COLO668 (cell line): ENCODE measurements around the gene TRABD2B.

ENCODE experiments used
- DNase-seq: peaks from one replicate; lab custom pipeline; 2025; ENCODE audit not compliant: unreplicated experiment; lab: John Stamatoyannopoulos, UW

The TRABD2B gene

DNA sequence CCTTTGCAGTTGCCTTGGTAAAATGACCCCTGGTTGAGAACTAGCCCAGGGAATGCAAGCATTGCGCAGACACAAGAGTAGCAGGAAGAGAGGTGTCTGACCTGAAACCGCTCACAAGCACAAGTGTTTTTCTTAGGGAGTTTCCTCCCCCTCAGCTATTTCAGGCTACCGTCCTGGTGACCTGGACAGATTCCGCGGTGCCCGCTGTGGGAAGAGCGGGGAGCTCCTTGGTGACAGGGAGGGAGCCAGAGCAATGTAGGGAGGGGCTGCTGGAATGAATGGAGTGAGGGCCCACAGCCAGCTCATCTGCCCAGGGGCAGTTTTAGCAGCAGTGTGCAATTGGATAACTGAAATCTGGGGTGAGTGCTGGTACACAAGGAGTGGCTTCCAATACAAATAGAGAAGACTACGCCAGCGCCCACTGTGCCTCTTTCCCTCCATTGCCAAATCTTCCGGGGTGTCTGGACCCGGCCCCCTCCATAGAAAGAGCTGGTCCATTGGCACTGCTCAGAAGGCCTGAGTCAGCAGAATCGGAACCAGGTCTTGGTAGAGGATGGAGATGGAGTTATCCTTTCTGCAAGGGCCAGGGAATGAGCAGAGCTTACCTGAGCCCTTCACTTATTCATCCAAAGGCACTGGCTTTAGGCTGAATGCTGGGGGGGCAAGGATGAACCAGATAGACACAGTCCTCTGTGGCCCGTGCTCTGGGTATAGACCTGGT is 82.8 kb downstream of the TRABD2B start:
- no peak for DNase-seq

DNA sequence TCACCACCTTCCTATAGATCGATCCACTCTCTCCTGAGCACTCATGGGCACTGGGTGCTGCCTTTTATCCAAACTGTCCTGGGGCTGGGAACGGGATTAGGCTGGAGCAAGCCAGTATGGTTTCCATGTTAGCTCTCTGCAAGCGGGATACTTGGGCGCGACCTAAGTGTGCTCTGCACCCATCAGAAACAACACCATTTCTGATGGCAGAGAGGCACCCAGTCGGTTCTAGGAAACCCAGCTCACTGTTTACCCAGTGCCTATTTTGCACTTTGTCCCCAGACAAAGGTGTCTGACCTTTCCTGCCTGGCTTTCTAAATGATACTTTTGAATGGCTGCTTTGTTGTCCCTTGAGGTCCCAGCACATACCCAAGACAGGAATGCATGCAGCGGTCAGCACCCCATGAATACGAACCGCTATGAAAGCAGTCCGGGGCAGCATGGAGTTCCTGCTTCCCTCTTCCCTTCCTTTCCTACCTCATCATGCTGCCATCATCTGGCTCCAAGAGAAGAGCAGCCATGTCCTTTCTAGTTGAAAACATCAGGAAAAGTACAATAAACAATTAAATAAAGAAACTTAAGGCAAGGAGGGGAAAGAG is 83.9 kb downstream of the TRABD2B start:
- no peak for DNase-seq

DNA sequence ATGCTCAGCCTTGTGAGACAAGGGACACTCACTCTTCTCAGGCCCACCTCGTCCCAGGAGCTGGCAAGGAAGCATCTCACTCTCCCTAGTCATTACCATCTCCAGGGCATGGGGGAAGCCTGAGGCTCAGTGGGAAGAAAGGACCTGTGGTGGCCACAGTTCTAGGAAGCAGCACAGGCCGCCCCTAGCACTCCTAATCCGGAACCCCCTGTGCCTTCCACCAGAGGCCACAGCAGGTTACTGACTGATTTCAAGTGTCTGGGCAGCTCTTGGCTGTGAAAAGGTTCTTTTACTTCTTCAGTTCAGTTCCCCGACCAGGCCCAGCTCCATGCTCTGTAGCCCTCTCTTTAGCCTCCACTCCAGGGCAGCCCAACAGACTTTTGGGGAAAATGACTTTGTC is 84.4 kb downstream of the TRABD2B start:
- no peak for DNase-seq

DNA sequence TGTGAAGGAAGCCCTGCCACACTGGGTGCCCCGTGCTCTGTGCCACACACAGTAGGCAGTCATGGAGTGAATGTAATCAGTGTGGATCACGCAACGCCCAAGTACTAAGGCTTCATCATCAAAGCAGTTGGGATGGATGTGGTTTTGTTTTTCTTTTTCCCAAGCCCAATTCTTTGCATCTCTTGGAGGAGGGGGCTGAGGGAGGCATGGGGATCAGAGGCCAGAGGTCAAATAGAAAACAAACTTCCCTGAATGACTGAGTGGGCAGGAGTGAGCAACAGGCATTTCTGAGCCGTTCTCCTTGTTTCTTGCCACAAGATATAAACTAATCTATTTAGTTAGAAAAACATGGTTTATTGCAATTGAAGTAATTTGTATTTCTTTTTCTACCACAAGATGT is 85.3 kb downstream of the TRABD2B start:
- no peak for DNase-seq

DNA sequence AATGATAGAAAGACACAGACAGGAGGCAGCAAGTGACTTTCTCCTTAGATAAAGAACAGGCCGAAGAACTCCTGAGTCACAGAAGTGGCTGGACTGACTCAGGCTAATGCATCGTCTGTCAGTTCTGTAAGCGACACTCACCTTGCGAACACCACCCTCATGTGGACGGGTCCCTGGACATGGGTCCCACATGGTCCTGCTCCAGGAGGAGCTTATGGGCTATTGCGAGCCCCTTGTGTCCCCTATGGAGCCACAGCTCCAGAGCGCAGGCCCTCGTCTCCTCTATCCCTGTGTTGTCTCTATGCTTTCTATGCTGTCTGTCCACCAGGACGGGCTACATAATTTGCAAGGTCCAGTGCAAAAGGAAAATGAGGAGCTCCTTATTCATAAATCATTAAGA is 85.8 kb downstream of the TRABD2B start:
- no peak for DNase-seq

DNA sequence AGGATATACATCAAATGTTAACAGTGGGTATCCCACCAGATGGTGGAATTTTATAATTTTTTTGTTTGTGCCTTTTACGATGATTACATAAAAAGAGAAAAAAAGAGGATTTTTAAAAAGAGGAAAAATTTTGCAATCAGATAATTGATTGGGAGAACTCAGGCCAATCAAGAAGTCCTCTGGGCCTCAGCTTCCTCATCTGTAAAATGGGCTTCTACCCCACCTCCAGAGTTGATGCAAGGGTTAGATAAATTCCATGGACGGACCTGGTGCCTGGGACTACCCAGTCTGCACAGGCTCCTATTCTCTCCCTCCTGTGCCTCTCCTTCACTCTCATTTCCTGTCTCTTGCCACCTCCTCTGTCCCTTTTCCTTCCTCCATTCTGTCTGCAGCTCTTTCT is 88.9 kb downstream of the TRABD2B start:
- no peak for DNase-seq

DNA sequence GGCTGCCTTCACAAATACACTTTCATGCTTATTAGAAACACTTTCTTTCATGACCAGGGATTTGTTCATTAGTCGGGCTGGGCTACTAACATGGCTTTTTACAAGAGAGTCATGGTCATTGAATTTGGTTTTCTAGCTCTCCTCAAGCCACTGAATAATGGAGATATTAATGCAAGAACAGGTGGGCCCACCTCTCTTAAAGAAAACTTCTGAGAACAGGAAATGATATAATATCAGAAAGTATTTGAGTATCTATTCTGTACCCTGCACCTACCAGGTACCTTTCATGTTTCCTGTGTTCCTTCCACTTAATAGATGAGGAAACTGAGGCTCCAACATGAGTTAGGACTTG is 90.0 kb downstream of the TRABD2B start:
- DNase-seq: no peak

DNA sequence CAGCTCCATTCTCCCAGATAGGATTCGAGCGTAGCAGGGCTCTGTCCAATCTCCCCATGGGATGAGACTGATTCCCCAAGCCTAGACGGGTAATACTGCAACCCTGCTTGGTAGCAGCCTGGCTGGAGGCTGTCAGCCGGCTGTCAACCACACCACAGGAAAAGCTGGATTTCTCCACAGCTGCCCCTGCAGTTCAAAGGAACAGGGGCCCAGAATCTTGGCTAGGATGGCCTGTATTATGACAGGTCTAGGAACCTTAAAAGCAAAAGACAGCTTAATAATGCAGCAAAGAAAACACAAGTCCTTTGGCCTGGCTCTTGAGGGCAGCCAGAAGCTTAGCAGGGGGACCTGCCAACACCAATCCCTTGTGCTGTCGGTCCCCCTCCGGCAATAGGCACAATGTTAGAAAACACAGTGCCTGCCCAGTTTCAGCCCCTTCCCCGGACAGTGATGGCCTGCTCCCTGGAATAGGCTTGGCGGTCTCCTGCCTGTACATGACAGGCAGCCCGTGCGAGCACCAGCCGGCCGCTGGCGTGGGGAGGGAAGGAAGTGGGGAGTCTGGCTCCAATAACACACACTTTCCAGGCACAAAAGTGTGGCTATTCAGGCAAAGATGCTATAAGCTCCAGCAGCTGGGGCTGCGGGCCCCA is 90.5 kb downstream of the TRABD2B start:
- DNase-seq: no peak

DNA sequence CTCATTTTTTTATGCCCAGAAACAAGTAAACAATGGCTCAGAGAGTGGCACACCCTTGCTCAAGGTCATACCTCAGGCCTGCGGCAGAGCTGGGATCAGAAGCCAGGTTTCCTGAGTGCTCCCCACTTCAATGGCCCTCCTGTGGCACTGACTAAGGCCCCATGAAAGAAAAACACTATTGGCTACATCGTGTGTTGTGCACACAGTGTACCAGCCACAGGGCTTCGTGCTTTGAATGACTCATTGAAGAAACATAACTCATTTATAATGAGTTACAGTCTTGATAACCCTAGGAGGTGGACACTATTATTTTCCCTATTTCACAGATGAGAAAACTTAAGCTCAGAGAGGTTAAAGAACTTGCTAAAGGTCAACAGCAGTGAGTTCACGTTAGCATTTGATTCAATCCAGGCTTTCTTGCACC is 91.2 kb downstream of the TRABD2B start:
- DNase-seq: peak; percentile 52

DNA sequence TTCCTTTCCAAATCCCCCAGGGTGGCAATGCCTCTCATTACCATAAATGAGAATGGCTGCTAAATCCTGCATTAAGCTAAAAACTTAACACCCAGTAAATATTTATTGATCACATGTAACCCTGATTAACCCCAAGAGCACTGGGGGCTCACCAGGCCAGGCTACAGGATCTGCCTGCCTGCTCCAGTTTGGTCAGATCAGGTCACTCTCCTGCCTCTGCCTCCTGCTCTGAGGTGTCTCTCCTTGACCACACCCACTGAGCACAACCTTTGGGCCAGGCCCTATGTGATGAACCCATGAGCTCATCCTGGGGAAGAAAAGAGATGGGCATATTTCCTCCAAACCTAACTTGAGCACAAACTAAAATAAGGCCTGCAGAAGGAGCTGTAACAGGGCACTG is 93.5 kb downstream of the TRABD2B start:
- no peak for DNase-seq

DNA sequence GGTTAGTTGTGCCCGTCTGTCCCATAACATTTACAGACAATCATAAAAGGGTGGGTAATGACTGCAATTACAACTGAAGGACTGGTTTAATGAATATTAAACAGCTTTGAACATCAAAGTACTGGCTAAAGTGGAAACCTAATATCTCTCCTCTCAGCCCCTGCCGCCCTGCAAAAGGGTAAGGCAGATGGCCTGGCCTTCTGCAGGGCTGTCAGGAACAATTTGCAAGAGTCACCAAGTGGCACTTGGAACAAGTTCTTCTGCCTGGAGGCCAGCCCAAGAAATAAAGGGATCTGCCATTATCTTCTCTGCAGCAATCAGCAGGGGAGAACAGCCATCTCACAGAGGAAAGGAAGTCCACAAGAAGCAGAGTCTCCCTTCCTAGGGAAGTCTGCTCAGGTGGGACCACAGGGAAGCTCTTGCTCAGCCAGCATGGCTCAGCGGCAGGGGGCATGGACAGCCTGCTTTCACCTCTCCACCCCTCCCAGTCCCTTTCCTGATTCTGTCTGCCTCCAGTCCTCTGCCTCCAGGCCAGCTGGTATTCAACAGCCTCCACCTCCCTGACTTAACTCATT is 96.1 kb downstream of the TRABD2B start:
- no peak for DNase-seq

DNA sequence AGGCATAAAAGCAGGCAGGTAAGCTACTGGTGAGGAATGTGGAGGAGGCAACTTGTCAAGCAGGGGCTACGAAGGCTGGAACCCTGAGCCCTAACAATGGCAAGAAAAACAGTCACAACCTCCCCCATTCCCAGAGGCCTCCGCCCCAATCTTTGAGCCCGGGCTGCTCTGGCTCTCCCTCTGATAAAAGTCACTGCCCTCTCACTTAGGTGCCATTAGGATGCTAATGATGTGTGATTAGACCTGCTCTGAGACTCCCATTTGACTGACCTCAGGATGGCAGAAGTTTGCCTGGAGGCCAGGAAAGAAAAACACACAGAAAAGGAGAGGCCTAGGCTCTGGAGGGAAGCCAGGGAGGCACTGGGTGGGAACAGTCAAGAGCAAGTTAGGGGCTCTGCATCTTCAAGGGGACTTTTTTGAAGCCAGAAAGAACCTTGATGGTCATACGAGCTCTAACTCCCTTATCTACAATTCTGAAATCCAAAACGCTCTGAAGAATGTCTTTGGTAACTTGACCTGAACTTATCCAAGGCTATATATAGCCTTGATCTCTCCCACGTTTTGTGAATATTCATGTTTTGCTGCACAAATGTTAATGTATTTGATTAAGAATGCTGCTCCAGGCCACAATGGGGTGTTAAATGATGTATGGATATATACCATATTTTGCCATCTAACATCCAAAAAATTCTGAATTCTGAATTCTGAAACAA is 98.9 kb downstream of the TRABD2B start:
- no peak for DNase-seq

DNA sequence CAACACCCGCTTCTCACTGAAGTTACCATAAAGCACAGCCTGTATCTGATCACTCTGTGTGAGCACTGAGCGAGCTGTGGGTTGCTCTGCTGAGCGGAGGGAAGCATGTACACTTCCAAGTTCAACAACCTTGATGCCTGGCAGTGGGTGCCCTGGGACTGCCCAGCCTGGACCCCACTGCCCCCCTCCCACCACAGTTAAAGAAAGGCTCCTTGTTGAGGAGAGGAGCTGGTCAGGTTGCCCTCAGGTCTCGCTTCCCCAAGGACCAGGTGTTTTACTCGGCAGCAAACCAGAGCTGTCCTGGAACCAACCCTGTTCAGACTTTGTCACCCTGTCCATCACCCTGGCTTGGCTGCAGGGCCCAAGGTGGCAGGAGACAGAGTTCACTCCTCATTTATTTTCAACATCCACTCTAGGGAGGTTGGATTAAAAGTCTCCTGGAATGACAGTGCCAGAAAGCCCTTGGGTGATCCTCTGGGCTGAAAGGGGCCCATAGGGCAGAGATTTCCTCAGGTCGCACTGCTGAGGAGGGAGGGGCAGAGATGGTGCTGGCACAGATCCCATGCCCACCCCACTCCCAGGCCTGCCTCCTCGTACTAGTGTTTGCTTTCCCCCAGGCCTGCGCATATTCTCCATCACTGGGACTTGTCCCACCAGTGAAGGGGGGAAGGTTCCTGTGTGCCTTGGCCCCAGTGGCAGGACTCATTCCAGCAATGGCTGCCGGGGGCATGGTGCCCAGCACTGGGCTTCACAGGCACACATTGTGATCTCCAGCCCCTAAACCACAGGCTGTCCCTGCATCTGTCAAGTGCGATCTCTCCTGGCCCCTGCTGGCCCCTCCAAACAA is 101.7 kb downstream of the TRABD2B start:
- DNase-seq: no peak

DNA sequence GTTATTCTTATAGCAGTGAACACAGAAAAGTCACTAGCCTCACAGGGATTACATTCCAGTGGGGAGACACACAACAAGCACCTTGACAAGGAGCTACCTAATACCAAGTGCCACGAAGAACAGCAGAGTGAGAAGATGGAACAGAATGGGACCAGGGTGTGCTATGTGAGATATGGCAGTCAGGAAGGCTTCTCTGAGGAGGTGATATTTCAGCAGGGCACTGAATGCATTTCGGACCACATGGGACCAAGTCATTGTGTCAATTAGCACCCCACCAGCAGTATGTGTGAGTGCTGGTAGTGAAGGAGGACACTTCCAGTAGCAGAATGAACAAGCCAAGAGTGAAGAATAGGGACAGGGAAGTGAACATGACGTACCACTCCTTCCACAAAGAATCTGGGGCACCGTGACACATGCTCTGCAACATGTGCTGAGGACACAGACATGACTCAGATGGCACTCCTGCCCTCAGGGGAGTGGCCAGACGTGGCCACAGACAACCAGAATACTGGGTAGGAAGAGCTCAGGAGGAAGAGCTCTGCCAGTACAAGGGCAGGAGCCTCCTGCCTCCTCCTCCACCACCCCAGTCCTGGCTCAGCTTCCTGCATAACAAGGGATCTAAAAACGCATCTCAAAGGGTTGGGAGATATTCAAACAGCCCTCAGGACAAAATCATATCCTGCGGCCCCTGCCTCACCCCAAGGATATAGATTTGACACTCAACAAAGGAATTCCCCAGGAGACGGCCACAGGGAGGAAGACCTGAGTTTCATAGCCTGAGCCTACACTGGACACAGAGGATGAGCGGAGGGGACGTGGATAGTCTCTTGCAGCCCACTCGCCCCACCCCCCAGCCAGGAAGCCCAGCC is 102.5 kb downstream of the TRABD2B start:
- no peak for DNase-seq

DNA sequence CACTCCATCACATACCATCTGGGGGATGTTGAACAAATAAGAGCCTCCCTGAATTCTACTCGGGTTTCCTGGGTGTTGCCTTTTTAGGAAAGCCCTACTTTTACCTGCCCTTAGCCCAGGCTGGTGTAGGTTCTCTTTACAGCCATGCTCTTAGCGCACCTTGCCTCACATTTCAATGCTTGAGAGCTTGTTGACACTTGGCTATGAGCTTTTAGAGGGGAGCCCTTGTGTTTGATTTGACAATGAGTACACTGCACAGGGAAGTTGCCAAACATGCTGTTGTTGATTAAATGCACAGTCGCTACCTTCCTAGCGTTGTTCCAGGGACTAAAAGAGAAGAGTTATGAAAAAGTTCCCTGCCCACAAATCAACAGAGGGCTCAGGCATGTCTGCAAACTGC is 103.8 kb downstream of the TRABD2B start:
- peak; percentile 39 for DNase-seq

DNA sequence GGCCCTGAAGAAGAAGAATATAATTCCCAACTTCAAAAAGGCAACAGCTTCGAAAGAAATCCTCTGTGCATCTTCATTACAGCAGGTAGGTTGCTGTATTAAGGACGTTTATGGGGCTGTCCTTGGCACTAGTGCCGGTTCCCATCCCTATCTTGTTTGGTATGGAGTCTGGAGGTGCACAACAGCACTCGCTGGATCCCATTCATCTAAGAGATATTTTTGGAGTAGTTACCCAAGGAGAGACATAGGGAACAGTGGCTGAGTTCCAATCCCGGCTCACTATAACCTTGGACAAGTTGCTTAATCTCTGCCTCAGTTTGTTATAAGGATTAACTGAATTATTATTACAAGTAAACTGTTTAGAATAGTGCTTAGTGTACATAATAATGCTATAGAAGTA is 106.4 kb downstream of the TRABD2B start:
- no peak for DNase-seq

DNA sequence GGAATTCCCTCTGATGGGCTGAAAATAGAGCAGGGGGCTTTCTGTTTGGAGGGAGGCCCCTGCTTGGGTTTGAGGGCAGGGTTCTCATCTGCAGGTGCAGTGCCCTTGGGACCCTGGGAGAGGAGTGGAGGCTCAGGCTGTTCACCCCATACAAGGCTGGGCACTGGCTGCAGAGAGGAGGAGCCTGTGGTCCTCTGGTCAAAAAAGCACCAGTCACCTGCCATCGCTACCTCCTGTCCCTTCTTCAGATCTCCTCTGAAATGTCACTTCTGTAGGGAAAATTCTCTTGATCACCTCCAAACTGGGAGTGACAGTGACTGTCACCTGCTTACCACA is 108.9 kb downstream of the TRABD2B start:
- no peak for DNase-seq

DNA sequence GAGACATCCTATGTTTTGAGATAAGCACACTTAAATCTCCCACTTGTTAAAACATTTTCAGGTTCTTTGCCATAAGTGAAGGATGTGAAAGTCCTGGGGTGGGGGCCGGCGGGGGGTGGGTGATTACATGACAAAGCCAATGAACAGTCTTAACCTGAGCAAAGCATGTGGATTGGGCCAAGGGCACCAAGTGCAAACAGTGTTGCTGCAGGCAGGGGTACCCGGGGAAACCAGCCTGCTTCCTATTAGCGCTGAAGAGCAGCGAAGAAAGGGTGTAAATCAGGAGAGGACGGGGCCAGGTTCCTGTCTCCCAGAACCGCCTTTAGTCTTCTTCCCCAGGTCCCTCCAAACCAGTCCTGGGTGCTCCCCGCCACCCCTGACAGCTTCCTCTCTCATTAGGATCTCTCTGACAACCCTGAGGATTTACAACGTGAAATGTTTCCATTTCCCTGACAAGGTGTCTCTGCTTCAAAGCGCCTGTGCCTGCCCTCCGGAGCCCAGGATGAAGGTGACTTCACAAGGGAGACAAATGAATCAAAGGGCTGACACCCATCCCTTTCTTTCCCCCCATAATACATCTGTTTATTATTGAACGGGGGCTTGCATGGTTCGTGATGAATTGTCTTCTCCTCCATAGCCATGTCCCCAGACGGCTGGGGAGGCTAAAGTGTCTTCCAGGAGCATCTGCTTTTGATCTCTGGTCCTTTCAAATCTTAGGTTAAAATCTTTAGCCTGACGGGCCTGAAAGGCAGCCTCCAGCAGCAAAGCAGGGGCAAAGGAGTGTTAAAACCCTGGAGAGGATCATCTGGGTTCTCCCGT is 109.5 kb downstream of the TRABD2B start:
- DNase-seq: no peak

DNA sequence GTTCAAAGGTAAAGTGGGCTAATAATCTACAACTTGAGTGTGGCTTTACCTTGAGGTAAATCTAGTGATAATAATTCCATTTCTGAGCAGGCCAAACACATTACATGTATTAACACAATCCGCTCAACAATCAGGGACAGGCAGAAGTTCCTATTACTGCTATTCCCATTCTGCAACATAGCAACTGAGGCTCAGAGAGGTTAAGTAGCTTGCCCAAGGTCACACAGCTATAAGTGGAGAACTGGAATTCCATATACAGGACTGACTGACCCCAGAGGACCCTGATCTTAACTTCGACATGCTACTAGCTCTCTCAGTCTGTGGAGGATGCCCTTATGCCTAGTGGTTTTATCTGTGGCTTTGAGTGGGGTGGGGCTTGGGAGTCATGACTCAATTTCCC is 110.1 kb downstream of the TRABD2B start:
- DNase-seq: no peak
